Astrocyte of the cerebellum (primary cell): ENCODE results near the gene VTA1.

Source experiments
- DNase-seq: peaks from one replicate; pipeline ENCODE4 v3.0.0-alpha.2; 2011; ENCODE audit warnings: low read depth
- H3K4me3 ChIP-seq: 2 replicates; pipeline ENCODE4 v1.5.1; 2011; ENCODE audit warnings: mild to moderate bottlenecking, low read depth, low read length, moderate library complexity
- in situ Hi-C: cut with HindIII; loops from 2 replicates; pipeline ENCODE4 v1.10.0; 2017; ENCODE audit warnings: low sequenced_read_pairs
- TF ChIP-seq, protein P1 (sequence below): IDR thresholded peaks from 2 replicates; pipeline ENCODE4 v1.5.1; 2012; ENCODE audit warnings: low read length, low read depth, moderate library complexity, mild to moderate bottlenecking; ENCODE audit errors: missing control alignments

Gene VTA1

GRCh38 chr6:142193621-142194020 lies 46.6 kb downstream of the VTA1 start:
- in situ Hi-C loops, result no loop called here
- H3K4me3 ChIP-seq, result no peak overlapping the region
- DNase-seq, result no peak
- TF ChIP-seq, protein P1, sequence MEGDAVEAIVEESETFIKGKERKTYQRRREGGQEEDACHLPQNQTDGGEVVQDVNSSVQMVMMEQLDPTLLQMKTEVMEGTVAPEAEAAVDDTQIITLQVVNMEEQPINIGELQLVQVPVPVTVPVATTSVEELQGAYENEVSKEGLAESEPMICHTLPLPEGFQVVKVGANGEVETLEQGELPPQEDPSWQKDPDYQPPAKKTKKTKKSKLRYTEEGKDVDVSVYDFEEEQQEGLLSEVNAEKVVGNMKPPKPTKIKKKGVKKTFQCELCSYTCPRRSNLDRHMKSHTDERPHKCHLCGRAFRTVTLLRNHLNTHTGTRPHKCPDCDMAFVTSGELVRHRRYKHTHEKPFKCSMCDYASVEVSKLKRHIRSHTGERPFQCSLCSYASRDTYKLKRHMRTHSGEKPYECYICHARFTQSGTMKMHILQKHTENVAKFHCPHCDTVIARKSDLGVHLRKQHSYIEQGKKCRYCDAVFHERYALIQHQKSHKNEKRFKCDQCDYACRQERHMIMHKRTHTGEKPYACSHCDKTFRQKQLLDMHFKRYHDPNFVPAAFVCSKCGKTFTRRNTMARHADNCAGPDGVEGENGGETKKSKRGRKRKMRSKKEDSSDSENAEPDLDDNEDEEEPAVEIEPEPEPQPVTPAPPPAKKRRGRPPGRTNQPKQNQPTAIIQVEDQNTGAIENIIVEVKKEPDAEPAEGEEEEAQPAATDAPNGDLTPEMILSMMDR, result no peak

DNA sequence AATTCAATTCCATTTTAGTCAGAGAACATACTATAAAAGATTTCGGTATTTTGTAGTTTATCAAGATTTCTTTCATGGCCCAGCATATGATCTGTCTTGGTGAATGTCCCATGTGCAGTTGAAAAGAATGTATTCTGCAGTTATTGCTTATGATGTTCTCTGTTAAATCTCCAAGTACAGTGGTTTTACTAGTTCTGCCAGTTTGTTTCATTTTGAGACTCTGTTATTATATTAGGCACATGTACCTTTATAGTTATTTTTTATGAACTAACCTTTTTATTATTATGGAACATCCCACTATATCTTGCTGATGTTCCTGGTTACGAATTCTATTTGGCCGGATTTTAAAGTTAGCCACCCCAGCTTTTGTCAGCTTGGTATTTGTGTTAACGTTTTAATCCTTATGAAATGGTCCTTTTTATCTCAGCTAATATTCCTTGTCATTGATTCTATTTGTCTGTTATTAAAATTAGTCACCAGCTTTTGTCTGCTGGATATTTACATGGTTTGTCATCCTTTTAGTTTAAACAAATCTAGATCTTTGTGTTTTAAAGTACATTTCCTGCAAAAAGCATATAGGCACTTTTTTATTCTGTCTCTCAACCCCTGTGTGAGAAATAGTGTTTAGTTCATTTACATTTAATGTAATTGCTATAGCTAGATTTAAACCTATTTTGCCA lies 48.9 kb downstream of the VTA1 start:
- DNase-seq, result no peak
- in situ Hi-C loops, result no loop called here
- TF ChIP-seq, protein P1, result no peak
- no peak overlapping the region for H3K4me3 ChIP-seq

DNA sequence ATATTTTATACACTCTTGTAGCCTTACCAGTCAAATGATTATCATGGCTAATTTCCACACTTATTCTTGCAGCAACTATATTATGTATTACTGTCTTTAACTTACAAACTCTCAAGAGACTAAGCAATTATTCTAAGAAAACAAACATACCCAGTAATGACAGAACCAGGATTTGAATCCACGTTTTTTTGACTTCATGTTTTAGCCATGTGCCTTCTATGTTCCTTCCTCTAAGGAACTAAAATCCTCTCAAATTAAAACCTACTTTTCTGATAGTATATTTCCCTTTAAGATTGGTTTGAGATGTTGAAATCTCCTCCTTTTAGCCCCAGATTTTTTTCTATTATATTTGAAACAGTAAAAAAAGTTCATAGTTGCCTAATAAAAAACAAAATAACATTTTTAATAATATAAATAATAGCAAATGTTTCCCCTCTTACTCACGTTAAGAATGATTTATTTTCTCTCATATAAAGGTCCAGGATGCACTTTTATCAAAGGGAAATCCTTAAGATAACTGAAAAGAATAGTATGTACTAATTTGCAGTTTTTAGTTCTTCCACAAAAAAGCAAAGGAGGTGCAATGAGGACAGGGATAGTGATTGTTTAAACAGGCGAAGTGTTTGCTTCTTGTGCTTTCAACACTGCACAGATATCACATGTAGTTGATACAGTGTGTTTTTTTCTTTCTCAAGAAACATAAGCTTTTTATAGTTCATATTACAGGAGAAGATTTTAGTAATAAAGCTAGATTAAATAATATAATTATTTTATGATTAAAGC lies 54.0 kb downstream of the VTA1 start:
- TF ChIP-seq, protein P1, result no peak
- in situ Hi-C loops, result loop anchor here (5.0 kb wide), 1 partner anchor 44 kb away; no protein-coding TSS in a partner anchor
- H3K4me3 ChIP-seq, result no peak overlapping the region
- DNase-seq, result no peak

- in situ Hi-C loops, result no loop called here
- H3K4me3 ChIP-seq, result no peak overlapping the region
- TF ChIP-seq, protein P1, result peak; percentile 85
- peak; percentile 41 for DNase-seq
These were observed 60.3 kb downstream of the VTA1 start for GRCh38 chr6:142207265-142207877.

DNA sequence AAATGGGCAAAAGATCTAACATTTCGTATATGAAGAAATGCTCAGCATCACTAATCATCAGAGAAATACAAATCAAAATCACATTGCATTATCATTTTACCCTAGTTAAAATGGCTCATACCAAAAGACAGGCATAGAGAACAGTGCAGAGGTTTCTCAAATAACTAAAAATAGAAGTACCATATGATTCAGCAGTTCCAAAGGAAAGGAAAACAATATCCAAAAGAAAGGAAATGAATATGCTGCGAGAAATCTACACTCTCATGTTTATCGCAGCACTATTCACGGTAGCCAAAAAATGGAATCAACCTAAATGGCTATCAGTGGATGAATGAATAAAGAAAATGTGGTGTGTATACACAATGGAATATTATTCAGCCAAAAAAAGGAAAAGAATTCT lies 63.5 kb downstream of the VTA1 start:
- DNase-seq, result no peak
- in situ Hi-C loops, result no loop called here
- no peak overlapping the region for H3K4me3 ChIP-seq
- TF ChIP-seq, protein P1, result no peak

- no peak overlapping the region for H3K4me3 ChIP-seq
- in situ Hi-C loops, result no loop called here
- TF ChIP-seq, protein P1, result no peak
- DNase-seq, result no peak
These were observed 66.3 kb downstream of the VTA1 start for GRCh38 chr6:142213402-142213801.
